Lower leg skin (tissue), 4 donors: ENCODE data around the gene CACNB4. TPM values are rescaled to one million over a fixed set of nuclear protein-coding genes. Genes with fewer than 3 reads are reported as not detected.

Experiments
- DNase-seq, 2 donors: peaks; one replicate each; pipeline ENCODE4 v3.0.0-alpha.2; 2019; ENCODE audit warnings: low spot score in 2 of 2
- H3K4me3 ChIP-seq: fragments of 200-600 bp; sonication (generic); 2 replicates; pipeline ENCODE4 v1.5.1; 2017; ENCODE audit warnings: mild to moderate bottlenecking, low read depth; ENCODE audit not compliant: poor library complexity, severe bottlenecking
- POLR2A ChIP-seq, 2 donors: fragments of 450-650 bp; IDR thresholded peaks; one replicate each; pipeline ENCODE4 v1.6.1; 2016 to 2017; ENCODE audit warnings: antibody characterized with exemption in 2 of 2, mild to moderate bottlenecking in 1 of 2, moderate library complexity in 1 of 2
- WGBS, 2 donors: methylation state at CpG; one replicate each; pipeline ENCODE4 v1.1.5; 2018; 5-methylcytosine and 5-hydroxymethylcytosine counted together
- intact Hi-C: fragments of 100-400 bp; cut with DNase I; formaldehyde crosslinking; loops from one replicate; pipeline ENCODE4 v1.15.0; 2023; ENCODE audit warnings: low total_unique reads
- total RNA-seq, 4 donors: library from RNA; depleted of rRNA; stranded (reverse); fragments of >200 nt; gene quantifications; one replicate each; pipeline ENCODE4 v1.1.0, GENCODE V29; 2016
- TF ChIP-seq, protein P1 (sequence below), 3 donors: fragments of 450-650 bp; IDR thresholded peaks; one replicate each; pipeline ENCODE4 v1.5.1; 2016; ENCODE audit warnings: antibody characterized with exemption in 3 of 3, mild to moderate bottlenecking in 3 of 3, moderate library complexity in 2 of 3

The CACNB4 gene
- total RNA-seq, 4 donors from 2014 or later = 2.4 to 6.3 (median 3.5) TPM

DNA sequence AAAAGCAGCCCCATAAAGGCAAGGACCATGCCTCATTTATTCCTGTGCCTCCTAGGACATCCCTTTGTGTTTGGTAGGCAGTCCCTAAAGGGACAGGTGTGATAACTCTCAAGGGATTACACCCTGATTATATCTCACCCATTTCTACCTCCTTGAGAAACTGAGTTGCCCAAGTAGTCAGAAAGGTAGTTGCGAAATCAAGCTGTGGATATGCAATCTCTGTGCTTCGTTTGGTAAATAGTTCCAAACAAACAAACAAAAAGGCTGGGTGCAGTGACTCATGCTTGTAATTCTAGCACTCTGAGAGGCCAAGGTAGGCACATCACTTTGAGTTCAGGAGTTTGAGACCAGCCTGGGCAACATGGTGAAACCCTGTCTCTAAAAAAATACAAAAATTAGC lies 170.5 kb downstream of the CACNB4 start:
- DNase-seq = peak in 1 of 2 donors; percentile 31
- H3K4me3 ChIP-seq = no peak overlapping the region
- 53 to 68% methylated on average over 2 of the region's 2 CpGs for WGBS, 2 donors
- TF ChIP-seq, protein P1, sequence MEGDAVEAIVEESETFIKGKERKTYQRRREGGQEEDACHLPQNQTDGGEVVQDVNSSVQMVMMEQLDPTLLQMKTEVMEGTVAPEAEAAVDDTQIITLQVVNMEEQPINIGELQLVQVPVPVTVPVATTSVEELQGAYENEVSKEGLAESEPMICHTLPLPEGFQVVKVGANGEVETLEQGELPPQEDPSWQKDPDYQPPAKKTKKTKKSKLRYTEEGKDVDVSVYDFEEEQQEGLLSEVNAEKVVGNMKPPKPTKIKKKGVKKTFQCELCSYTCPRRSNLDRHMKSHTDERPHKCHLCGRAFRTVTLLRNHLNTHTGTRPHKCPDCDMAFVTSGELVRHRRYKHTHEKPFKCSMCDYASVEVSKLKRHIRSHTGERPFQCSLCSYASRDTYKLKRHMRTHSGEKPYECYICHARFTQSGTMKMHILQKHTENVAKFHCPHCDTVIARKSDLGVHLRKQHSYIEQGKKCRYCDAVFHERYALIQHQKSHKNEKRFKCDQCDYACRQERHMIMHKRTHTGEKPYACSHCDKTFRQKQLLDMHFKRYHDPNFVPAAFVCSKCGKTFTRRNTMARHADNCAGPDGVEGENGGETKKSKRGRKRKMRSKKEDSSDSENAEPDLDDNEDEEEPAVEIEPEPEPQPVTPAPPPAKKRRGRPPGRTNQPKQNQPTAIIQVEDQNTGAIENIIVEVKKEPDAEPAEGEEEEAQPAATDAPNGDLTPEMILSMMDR (IDR thresholded peaks at IDR 0.05) = no peak
- no peak for TF ChIP-seq POLR2A (IDR thresholded peaks at IDR 0.05)
- intact Hi-C loops = no loop called here

DNA sequence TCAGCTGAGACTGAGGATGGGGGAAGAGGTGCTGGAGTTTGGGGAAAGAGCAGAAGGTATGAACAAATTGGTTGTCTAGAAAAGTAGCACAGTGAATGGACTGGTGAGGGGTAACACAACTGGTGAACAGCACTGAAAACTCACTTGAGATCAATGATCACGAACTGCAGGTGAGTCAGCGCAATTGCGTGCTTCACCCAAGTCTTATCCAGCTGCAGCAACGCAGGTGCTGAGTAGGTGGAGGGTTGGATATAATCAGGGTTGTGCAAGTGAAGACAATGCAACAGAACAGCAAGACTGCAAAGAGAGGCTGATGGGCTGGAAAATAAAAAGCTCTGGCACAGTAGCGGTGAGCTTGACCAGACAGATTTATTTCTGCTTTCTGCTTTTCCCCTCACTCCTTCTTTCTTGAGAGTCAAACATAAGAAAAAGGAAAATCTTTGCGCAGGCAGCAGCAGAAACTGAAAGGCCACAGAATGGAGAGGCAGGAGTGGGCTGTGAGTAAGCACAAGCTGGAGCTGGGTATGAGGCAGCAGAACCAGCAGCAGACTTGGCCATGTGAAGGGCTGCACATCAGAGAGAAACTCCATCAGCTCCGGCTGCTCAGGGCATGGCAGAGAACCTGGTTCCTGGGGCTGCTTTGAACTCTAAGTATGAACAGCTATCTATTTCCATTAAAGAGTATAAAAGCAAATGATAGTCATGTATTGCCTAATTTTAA lies 171.2 kb downstream of the CACNB4 start:
- DNase-seq = no peak
- H3K4me3 ChIP-seq = no peak overlapping the region
- TF ChIP-seq, protein P1 (IDR thresholded peaks at IDR 0.05) = no peak
- TF ChIP-seq POLR2A (IDR thresholded peaks at IDR 0.05) = no peak
- intact Hi-C loops = no loop called here
- 59 to 74% methylated on average over 7 of the region's 7 CpGs for WGBS, 2 donors

DNA sequence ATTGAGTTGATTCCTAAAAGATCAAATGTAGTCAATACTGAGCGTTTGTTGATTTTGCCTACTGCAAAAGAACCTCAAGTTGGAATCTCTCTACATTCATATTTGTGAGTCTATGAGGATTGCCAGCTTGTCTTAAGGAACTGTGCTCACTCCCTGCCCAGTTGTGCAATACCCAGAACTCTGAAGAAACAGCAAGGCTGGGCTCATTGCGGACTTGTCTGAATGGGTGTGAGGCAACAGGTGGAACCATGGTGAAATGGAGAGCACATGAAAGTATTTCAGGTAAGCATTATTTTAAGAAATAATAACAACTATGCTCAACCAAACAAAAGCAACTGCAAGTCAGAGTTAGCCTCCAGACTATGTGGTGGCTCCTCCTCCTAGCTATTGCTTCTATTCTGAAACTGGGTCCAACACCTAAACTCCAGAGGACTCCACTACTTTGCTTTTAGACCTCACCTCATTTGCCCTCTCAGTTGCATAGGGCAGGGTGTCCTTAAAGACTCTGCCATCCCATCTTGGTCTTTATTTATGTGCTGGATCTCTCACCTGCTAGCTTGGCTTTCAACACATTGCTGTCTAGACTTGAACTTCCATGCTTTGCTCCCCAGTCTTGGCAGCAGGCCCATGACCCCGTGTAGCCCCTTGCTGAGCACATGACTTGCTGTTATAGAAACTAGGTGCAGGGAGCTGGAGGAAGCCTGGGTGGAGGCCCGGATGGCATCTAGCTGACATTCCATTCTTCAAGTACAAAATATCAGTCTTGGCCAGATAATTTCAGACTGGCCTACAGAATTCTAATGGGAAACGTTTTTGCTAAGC lies 175.8 kb downstream of the CACNB4 start:
- intact Hi-C loops = no loop called here
- DNase-seq = peak; percentile 81 to 93
- no peak for TF ChIP-seq POLR2A (IDR thresholded peaks at IDR 0.05)
- TF ChIP-seq, protein P1 (IDR thresholded peaks at IDR 0.05) = no peak
- H3K4me3 ChIP-seq = no peak overlapping the region
- WGBS, 2 donors = 17 to 20% methylated on average over 5 of the region's 5 CpGs

DNA sequence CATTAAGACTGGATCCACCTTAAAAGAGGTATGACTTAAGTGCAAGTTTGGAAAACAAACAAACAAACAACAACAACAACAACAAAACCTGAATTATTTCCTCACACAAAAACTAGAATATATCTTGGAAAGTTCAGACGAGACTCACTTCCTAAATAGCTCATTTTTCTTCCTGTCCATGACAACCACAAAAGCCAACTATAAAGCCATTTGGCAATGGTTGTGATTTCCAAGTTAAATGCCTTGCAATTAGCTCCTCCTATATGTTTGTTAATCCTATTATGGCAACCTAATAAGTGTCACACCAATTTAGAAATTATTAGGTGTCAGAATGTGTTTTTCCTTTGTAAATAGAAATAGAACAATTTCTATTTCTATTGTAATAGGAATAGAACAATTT lies 179.1 kb downstream of the CACNB4 start:
- no peak overlapping the region for H3K4me3 ChIP-seq
- TF ChIP-seq, protein P1 (IDR thresholded peaks at IDR 0.05) = no peak
- TF ChIP-seq POLR2A (IDR thresholded peaks at IDR 0.05) = no peak
- intact Hi-C loops = no loop called here
- no peak for DNase-seq
- 32 to 36% methylated on average over 1 of the region's 1 CpG for WGBS, 2 donors

DNA sequence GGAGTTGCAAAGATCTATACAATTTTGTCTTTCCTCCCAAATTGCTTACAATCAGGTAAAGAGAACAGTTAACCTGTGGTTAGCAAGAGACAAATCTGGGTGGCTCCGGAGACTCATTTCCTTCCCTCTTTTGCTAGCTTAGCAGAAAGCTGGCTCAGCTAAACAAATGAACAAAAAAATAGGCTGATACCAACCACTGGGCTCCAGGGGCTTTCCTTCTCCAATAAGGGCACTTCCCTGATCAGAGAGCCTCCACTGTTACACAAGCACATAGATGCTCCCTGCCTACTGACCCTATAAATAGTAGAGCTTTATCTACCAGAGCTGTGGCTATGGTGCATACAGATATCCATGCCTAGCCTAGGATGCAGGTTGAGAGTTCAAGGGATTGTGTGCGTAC lies 180.5 kb downstream of the CACNB4 start:
- intact Hi-C loops = no loop called here
- 74 to 87% methylated on average over 2 of the region's 2 CpGs for WGBS, 2 donors
- no peak for DNase-seq
- H3K4me3 ChIP-seq = no peak overlapping the region
- TF ChIP-seq, protein P1 (IDR thresholded peaks at IDR 0.05) = no peak
- TF ChIP-seq POLR2A (IDR thresholded peaks at IDR 0.05) = no peak
